LNCaP clone FGC (cell line): ENCODE measurements around the gene PDCD2.
"Not testable (repeated sequence)": the region's sequence is repeated elsewhere in the genome, so short reads cannot be mapped to it uniquely, and the experiment has no call there.

Experiments used
- DNase-seq: peaks from one replicate; pipeline ENCODE4 v3.0.0-alpha.2; 2011; ENCODE audit warnings: low read depth
- H3K4me3 ChIP-seq: 2 replicates; pipeline ENCODE4 v1.5.1; 2011; ENCODE audit warnings: mild to moderate bottlenecking, low read depth, low read length, control low read depth
- CTCF ChIP-seq: IDR thresholded peaks from 2 replicates; pipeline ENCODE4 v1.5.1; 2012; ENCODE audit warnings: mild to moderate bottlenecking; ENCODE audit not compliant: control insufficient read depth, insufficient read depth; ENCODE audit errors: extremely low read depth

The PDCD2 gene

GRCh38 chr6:170584181-170584953 lies at the start of gene PDCD2:
Gene PDCD2, minus strand, starts transcription at chr6:170584637. Its CDS starts 56 bp downstream, at chr6:170584581.
- peak; percentile 80 for DNase-seq
- H3K4me3 ChIP-seq, result peak within 1 kb of the TSS; percentile 81

GRCh38 chr6:170616020-170616554 lies 31.6 kb upstream of the PDCD2 start:
- not testable (repeated sequence) for DNase-seq, H3K4me3 ChIP-seq

More at GRCh38 chr6:170584181-170584953, at the start of gene PDCD2:
- no peak for TF ChIP-seq CTCF

GRCh38 chr6:170612256-170612804 lies 27.9 kb upstream of the PDCD2 start:
- DNase-seq, H3K4me3 ChIP-seq: not testable (repeated sequence)

- not testable (repeated sequence) for DNase-seq, H3K4me3 ChIP-seq
These were observed 24.8 kb upstream of the PDCD2 start for GRCh38 chr6:170609225-170609624.

GRCh38 chr6:170605574-170606259 lies 21.3 kb upstream of the PDCD2 start:
- H3K4me3 ChIP-seq, result no peak overlapping the region
- DNase-seq, result no peak
- TF ChIP-seq CTCF, result no peak

- H3K4me3 ChIP-seq, result no peak overlapping the region
- TF ChIP-seq CTCF, result no peak
- no peak for DNase-seq
These were observed 12.8 kb upstream of the PDCD2 start for GRCh38 chr6:170597278-170597677.

- TF ChIP-seq CTCF, result no peak
- DNase-seq, result no peak
- H3K4me3 ChIP-seq, result no peak overlapping the region
These were observed 12.0 kb upstream of the PDCD2 start for GRCh38 chr6:170596426-170596825.

GRCh38 chr6:170590725-170591124 lies 6.3 kb upstream of the PDCD2 start:
- DNase-seq, result no peak
- TF ChIP-seq CTCF, result no peak
- no peak overlapping the region for H3K4me3 ChIP-seq
